IPS DF 6.9 (cell line): ENCODE data around the gene PDZD7.

Experiments used
- DNase-seq: peaks from one replicate; pipeline ENCODE4 v3.0.0-alpha.2; 2013; ENCODE audit warnings: low read depth, low spot score
- H3K27ac ChIP-seq: one replicate; pipeline ENCODE4 v1.5.1; 2013; ENCODE audit warnings: low read length, control low read depth
- H3K27me3 ChIP-seq: 2 replicates; pipeline ENCODE4 v1.6.1; 2013; ENCODE audit warnings: mild to moderate bottlenecking, low read length; ENCODE audit not compliant: control insufficient read depth, insufficient read depth
- H3K36me3 ChIP-seq: 2 replicates; pipeline ENCODE4 v1.6.1; 2013; ENCODE audit warnings: low read length; ENCODE audit not compliant: control insufficient read depth, insufficient read depth
- H3K4me1 ChIP-seq: 2 replicates; pipeline ENCODE4 v1.6.1; 2013; ENCODE audit warnings: low read length; ENCODE audit not compliant: control insufficient read depth, insufficient read depth
- H3K4me3 ChIP-seq: 2 replicates; pipeline ENCODE4 v1.5.1; 2013; ENCODE audit warnings: mild to moderate bottlenecking, low read length
- H3K9me3 ChIP-seq: 2 replicates; pipeline ENCODE4 v1.6.1; 2013; ENCODE audit warnings: low read length, inconsistent platforms; ENCODE audit not compliant: control insufficient read depth, insufficient read depth
- WGBS: extraction: QIAGEN DNeasy Blood & Tissue Kit; methylation state at CpG from one replicate; pipeline ENCODE4 v1.1.7; 2013; ENCODE audit warnings: mixed read lengths, missing lambda C conversion rate; ENCODE audit not compliant: insufficient read length, insufficient coverage; 5-methylcytosine and 5-hydroxymethylcytosine counted together

PDZD7 gene

DNA sequence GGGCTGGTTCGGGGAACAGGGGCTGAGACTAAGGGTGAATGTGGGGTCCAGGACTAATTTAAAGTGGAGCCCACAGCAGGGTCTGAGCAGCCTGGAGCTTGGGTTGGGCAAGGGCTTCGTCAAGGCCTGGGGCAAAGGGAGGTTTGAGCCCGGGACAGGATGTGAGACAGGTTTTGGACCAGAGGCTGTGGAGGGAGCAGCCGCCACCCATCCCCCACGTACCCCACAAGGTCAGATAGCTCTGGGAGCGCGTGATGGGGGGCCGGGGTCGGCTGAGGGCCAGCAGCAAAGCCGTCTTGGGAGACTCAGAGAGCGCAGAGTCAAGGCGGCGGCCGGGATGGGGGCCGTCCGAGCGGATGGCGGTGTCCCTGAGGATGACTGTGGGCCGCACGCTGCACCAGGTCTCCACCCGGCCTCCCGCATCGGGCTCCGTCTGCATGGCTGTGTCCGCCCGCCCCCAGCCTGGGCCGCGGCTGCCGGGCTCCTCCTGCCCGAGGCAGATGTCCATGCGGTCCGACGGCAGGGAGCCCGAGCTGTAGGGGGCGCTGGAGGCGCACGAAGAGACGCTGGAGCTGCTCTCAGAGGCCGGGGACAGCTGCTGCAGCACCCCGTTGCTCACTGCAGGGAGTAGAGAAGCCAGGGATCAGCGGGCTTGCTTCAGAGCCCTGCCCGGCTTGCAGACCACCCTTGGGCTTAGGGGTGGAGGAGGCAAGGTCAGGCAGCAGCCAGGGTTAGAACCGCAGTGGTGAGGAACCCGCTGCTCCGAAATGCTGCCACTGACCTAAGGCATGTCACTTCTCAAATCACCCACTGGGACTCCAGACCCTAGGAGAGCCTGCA is 12.1 kb downstream of the PDZD7 start:
- H3K36me3 ChIP-seq: no peaks in the 10 kb centered on the region
- H3K9me3 ChIP-seq: no peaks in the 10 kb centered on the region
- H3K4me1 ChIP-seq: no peaks in the 10 kb centered on the region
- H3K27me3 ChIP-seq: peaks cover 16% of the 10 kb centered on the region; the same call in 1 of the 2 replicates
- H3K4me3 ChIP-seq: peak overlapping the region; percentile 22; the same call in 1 of the 2 replicates
- H3K27ac ChIP-seq: no peak overlapping the region
- no CpG with 5 or more reads among the region's 45 CpGs for WGBS
- DNase-seq: no peak

DNA sequence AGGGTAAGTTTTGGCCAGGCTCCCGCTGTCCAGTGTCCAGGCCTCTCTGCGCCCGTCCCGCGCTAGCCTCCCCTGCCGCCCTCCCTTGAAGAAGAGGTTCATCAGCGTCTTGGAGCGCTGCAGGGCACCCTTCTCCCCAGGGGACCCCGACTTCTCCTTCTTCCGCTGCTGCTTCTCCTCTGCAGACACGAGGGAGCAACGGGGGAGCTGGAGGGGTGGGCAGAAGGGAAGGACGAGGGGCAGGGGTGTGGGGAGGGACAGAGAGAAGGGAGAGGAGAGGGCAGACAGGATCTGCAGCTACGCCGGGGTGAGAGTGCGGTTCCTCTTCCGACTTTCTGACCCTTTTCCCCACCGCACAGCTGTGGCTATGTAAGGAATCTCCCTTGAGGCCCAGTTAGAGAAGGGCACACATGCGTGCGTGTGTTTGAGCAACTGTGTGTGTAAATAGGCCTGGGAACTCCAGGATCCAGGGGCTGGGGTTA is 12.8 kb downstream of the PDZD7 start:
- Histone ChIP-seq H3K9me3 (no peaks in the 10 kb centered on the region), H3K4me1 (peaks cover 2% of the 10 kb centered on the region; the same call in 1 of the 2 replicates), H3K27me3 (peaks cover 16% of the 10 kb centered on the region; the same call in 1 of the 2 replicates), H3K27ac (no peak overlapping the region), H3K4me3 (peak overlapping the region; percentile 22; the same call in 1 of the 2 replicates), H3K36me3 (no peaks in the 10 kb centered on the region)
- WGBS: no CpG with 5 or more reads among the region's 20 CpGs
- no peak for DNase-seq

DNA sequence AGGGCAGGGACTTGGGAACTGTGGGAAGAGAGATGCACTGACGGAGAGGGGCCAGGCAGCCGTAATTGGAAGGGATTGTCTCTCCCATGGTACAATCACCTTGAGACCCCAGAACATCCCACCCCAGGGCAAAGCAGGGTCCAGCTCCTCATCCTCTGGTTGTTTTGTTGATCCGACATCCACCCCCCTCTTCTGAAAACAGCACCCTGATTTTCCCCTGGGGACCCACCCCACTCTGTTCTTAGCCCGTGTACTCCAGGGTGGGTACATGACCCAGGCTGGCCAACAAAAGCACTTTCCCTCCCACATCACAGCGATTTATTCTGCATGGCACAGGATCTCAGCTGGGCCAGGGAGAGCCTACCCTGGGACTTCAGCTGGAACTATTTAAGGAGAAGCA is 14.1 kb downstream of the PDZD7 start:
- H3K27ac ChIP-seq: no peak overlapping the region
- no CpG with 5 or more reads among the region's 5 CpGs for WGBS
- H3K9me3 ChIP-seq: no peaks in the 10 kb centered on the region
- DNase-seq: no peak
- H3K4me1 ChIP-seq: peaks cover 2% of the 10 kb centered on the region; the same call in 1 of the 2 replicates
- no peak overlapping the region for H3K4me3 ChIP-seq
- H3K27me3 ChIP-seq: peaks cover 16% of the 10 kb centered on the region; the same call in 1 of the 2 replicates
- H3K36me3 ChIP-seq: no peaks in the 10 kb centered on the region

DNA sequence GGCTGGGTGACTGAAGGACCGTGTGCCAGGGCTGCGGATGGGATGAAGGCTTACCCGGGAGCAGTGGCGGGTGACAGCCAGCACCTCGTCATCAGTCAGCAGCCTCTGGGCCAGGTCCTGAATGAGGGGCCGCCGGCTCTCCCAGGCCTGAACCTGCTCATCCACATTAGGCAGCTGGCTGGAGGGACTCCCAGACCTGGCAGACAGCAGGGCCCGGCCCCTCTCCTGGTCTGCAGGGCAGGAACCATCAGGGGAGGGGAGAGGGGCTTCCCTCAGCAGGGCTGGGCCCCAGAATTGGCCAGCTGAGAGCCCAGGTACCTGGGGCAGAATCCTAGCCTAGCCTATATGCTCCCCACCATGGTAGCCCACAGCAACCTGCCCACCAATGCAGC is 15.4 kb downstream of the PDZD7 start:
- no CpG with 5 or more reads among the region's 8 CpGs for WGBS
- DNase-seq: no peak
- Histone ChIP-seq H3K27ac (no peak overlapping the region), H3K4me1 (peaks cover 2% of the 10 kb centered on the region; the same call in 1 of the 2 replicates), H3K36me3 (no peaks in the 10 kb centered on the region), H3K27me3 (peaks cover 16% of the 10 kb centered on the region; the same call in 1 of the 2 replicates), H3K4me3 (no peak overlapping the region), H3K9me3 (no peaks in the 10 kb centered on the region)

DNA sequence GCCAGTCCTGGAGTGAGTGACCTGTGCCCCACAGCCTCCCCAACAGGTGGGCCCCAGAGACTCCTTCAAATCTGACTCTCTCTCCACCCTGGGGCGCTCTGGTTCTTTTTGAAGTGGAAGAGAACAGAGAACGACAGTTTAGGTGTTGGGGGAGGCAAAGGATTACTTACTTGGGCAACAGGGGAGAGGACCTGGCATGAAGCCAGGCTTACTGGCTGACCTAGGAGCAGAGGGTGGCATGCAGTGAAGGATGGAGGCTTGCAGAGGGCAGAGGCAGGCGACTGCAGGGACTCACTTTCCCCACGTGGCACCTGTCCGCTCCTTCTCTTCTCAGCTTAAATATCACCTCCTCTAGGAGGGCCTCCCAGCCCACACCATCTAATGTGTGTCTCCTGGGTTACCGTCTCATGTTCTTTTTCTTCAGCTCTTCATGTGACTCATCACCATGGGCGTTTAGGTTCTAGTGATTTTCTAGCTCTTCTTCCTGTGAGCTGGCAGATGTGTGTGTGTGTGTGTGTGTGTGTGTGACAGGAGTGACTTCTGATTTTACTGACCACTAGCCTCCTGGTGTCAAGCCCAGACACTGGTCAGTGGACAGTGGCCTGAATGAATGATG is 15.9 kb downstream of the PDZD7 start:
- no peak for DNase-seq
- Histone ChIP-seq H3K36me3 (no peaks in the 10 kb centered on the region), H3K27ac (no peak overlapping the region), H3K4me1 (peaks cover 2% of the 10 kb centered on the region; the same call in 1 of the 2 replicates), H3K9me3 (no peaks in the 10 kb centered on the region), H3K4me3 (no peak overlapping the region), H3K27me3 (peaks cover 16% of the 10 kb centered on the region; the same call in 1 of the 2 replicates)
- no CpG with 5 or more reads among the region's 7 CpGs for WGBS

DNA sequence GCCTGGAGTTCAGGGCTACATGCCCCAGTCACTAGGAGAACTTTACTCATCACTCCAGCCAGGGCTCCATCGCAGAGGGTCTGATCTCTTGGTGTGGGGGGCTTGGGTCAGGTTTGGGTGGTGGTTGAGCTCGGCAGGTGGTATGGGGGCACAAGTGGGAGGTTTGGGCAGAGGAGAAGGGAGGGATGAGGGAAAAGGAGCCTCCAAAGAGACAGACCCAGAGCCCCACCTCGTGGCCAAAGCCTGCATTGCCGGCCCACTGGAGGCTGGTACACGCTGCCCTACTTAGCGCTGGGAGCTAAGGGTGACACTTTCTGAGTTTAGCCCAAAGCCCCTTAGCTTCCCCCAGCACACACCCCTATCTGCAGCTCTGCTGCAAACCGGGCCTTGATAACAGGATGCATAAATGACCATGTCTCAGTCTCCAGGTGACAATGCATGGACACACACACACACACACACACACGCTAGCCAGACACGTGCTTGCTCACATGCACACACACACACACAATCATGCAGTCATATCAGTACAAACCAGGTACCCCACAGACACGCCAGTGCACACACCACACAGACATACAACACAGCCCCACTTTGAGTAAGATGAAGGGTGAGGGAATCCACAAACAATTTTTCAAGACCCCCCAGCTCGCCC is 16.6 kb downstream of the PDZD7 start:
- Histone ChIP-seq H3K36me3 (no peaks in the 10 kb centered on the region), H3K27me3 (peaks cover 16% of the 10 kb centered on the region; the same call in 1 of the 2 replicates), H3K4me1 (peaks cover 2% of the 10 kb centered on the region; the same call in 1 of the 2 replicates), H3K4me3 (no peak overlapping the region), H3K27ac (no peak overlapping the region), H3K9me3 (no peaks in the 10 kb centered on the region)
- DNase-seq: no peak
- WGBS: no CpG with 5 or more reads among the region's 11 CpGs

DNA sequence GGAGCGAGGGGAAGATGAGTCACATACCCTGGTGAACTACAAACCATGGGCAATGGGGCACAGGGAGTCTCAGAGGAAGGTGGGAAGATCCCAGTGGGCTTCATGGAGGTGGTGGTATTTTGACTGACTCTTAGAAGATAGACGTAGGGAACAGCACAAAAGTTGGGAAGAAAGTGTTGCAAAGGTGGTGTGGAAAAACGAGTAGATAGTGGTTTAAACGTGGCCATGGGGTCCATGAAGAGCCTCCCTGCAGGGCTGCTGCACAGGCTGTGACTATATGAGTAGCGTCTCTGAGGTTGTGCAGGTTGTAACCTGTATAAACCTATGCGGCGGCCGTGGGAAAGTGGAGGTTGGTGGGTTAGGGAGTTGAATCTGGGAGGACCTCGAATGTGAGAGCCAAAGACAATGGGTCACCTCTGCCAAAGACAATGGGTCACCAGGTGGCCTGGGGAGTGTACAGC is 17.5 kb downstream of the PDZD7 start:
- no peak for DNase-seq
- Histone ChIP-seq H3K4me1 (peaks cover 3% of the 10 kb centered on the region; the same call in 1 of the 2 replicates), H3K9me3 (no peaks in the 10 kb centered on the region), H3K27me3 (peaks cover 12% of the 10 kb centered on the region; the same call in 1 of the 2 replicates), H3K4me3 (no peak overlapping the region), H3K27ac (no peak overlapping the region), H3K36me3 (no peaks in the 10 kb centered on the region)
- WGBS: 100% methylated on average over 1 of the region's 9 CpGs

DNA sequence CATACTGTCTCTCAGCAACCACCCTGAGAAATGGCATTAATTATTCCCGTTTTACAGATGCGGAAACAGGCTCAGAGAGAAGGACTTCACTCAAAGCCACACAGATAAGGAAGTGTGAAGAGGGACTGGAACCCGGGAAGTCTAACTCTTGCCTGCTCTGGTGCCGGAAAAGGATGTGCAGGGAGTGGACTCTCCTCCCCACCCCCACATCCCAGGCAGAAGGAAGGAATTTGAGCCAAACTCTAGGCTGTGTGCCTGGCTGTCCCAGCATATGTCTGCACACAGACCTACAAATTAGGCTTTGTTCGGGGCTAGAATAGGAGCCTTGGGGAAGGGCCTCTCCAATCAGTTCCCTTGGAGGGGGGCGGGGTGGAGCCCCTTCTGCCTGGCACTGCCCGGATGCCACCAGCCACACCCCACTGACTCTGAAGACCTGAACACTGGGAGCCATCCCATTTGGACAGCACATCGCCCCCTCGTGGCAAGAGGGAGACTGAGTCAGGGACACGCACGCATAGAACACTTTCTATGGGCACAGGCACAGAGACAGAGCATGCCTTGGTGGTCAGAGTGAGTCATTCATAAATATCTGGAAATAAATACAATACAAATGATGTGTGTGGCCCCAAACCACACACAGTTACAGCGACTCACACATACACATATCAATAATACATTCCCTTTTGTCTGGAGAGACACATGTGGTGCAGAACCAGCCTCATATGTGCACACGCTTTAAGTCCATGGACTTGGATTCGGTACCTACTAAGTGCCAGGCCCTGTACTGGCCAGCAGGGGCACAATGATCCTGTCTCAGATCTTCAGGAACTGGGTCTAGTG is 18.2 kb downstream of the PDZD7 start:
- H3K36me3 ChIP-seq: no peaks in the 10 kb centered on the region
- DNase-seq: no peak
- H3K4me1 ChIP-seq: peaks cover 3% of the 10 kb centered on the region; the same call in 1 of the 2 replicates
- H3K27me3 ChIP-seq: peaks cover 5% of the 10 kb centered on the region; the same call in 1 of the 2 replicates
- WGBS: no CpG with 5 or more reads among the region's 14 CpGs
- H3K27ac ChIP-seq: no peak overlapping the region
- H3K4me3 ChIP-seq: no peak overlapping the region
- no peaks in the 10 kb centered on the region for H3K9me3 ChIP-seq

DNA sequence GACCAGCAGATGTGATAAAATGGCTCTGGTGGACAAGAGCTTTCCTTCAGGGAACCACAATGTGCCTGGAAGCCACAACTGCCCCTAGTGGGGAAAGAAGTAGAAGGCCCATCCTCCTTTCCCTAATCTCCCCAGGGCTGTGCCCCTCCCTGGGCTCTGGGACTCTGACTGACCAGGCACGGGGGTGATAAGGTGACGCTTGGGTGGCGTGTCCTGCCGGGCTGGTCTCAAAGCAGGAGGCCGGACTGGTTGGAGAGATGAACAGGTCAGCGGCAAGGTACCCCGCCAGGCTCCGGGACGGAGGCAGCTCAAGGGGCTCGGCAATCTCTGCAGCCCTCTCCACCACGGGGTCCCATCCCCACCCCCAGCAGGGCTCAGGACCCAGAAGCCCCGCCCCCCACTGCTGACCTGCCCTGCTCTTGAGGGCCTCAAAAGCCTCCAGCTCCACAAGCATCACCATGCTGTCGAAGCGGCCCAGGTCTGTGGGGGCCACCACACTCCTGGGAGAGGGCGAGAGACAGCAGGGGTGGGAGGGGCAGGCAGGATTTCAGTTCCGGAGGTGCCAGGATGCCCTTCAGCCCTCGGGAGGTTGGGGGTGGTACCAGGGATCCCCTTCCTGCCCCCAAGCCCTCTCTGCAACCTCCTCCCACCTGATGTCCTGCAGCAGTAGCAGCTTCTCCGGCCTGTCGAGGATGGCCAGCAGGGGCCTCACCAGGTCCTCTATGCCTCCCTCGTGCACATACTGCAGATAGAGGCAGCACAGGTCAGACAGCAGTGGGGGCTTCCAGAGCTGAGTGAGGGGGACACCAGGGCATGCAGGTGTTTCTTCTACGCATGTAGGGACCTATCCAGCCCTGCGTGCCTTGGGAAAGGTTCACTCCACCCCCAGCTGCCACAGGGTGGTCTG is 19.2 kb downstream of the PDZD7 start:
- Histone ChIP-seq H3K27ac (no peak overlapping the region), H3K4me3 (no peak overlapping the region)
- DNase-seq: no peak

More for the DNA sequence above, 19.2 kb downstream of the PDZD7 start:
- H3K9me3 ChIP-seq: no peaks in the 10 kb centered on the region
- peaks cover 3% of the 10 kb centered on the region; the same call in 1 of the 2 replicates for H3K4me1 ChIP-seq
- WGBS: no CpG with 5 or more reads among the region's 22 CpGs
- peaks cover 1% of the 10 kb centered on the region; the same call in 1 of the 2 replicates for H3K27me3 ChIP-seq
- H3K36me3 ChIP-seq: peaks cover 1% of the 10 kb centered on the region; the same call in 1 of the 2 replicates
